HepG2 (cell line): ENCODE measurements around the gene SSBP1. TPM values are rescaled to one million over a fixed set of nuclear protein-coding genes. Genes with fewer than 3 reads are reported as not detected.

Experiments
- ATAC-seq: fragments of 200-7000 bp; cut with Tn5 transposase; 3 replicates; pipeline ENCODE4 v1.9.1; 2020; ENCODE audit warnings: mild to moderate bottlenecking, moderate library complexity
- BruUV-seq: library from RNA; stranded (reverse); fragments of 400-500 nt; replicated peaks from 2 replicates; lab custom pipeline; 2021; lab: Mats Ljungman, UMichigan
- CTCF ChIA-PET: fragments of 300-600 bp; formaldehyde crosslinking; extraction: SDS; loops from one replicate; lab custom pipeline; 2021; ENCODE audit warnings: low total read pairs, inconsistent platforms, low intra/inter-chr PET ratio; lab: Yijun Ruan, JAX
- POLR2A ChIA-PET: fragments of 350-600 bp; sonication (Branson Sonifier 250); formaldehyde crosslinking; loops from one replicate; lab custom pipeline; 2020; ENCODE audit warnings: antibody characterized with exemption, inconsistent platforms; lab: Yijun Ruan, JAX
- DNase-seq: peaks from one replicate; pipeline ENCODE4 v3.0.0-alpha.2; 2015; ENCODE audit warnings: low spot score
- FAIRE-seq: peaks from 3 replicates; lab custom pipeline; 2011; peaks lifted over from hg19 to GRCh38; lab: Jason Lieb, UNC
- H2AFZ ChIP-seq: one replicate; pipeline ENCODE4 v1.6.1; 2011; ENCODE audit warnings: low read length, inconsistent platforms
- H3K27ac ChIP-seq: fragments of 300-600 bp; 3 replicates; pipeline ENCODE4 v1.8.0; 2011; ENCODE audit warnings: mixed run types, mild to moderate bottlenecking, mixed read lengths, low read length, inconsistent platforms; ENCODE audit not compliant: insufficient read depth; ENCODE audit errors: extremely low read length
- H3K27me3 ChIP-seq, 2 experiments: fragments of 200-600 bp in 1 of 2; 2 replicates in 1 of 2; 3 replicates in 1 of 2; pipeline versions ENCODE4 v1.6.0 to v1.8.0; 2011; ENCODE audit warnings: low read length in 2 of 2, mild to moderate bottlenecking in 2 of 2, moderate library complexity in 2 of 2, inconsistent platforms in 1 of 2; ENCODE audit not compliant: insufficient read depth in 2 of 2, control insufficient read depth in 1 of 2
- H3K36me3 ChIP-seq, 2 experiments: fragments of 200-600 bp in 1 of 2; replicated peaks in 1 of 2; 2 replicates in 1 of 2; 3 replicates in 1 of 2; pipeline versions ENCODE4 v1.5.1 to v1.8.0; 2011; ENCODE audit warnings: low read length in 2 of 2, inconsistent platforms in 1 of 2; ENCODE audit not compliant: insufficient read depth in 2 of 2, control insufficient read depth in 1 of 2
- H3K4me1 ChIP-seq: 2 replicates; pipeline ENCODE4 v1.5.1; 2012; ENCODE audit warnings: low read length, inconsistent platforms; ENCODE audit not compliant: insufficient read depth
- H3K4me2 ChIP-seq: 2 replicates; pipeline ENCODE4 v1.6.0; 2011; ENCODE audit warnings: low read depth, low read length, inconsistent platforms
- H3K4me3 ChIP-seq, 3 experiments: fragments of 200-600 bp in 1 of 3; sonication (generic), shearing (Covaris generic) in 1 of 3; replicated peaks in 1 of 3; 2 replicates each; pipeline ENCODE4 v1.5.1; 2011 to 2016; ENCODE audit warnings: low read length in 3 of 3, inconsistent platforms in 2 of 3, low read depth in 2 of 3, mild to moderate bottlenecking in 2 of 3, control low read depth in 1 of 3, mixed read lengths in 1 of 3; ENCODE audit not compliant: insufficient read depth in 1 of 3
- H3K79me2 ChIP-seq: one replicate; pipeline ENCODE4 v1.6.1; 2011; ENCODE audit warnings: low read length, inconsistent platforms; ENCODE audit not compliant: insufficient read depth
- H3K9ac ChIP-seq: 2 replicates; pipeline ENCODE4 v1.6.0; 2011; ENCODE audit warnings: mild to moderate bottlenecking, low read depth, low read length, inconsistent platforms; ENCODE audit not compliant: insufficient read depth
- H3K9me3 ChIP-seq: 2 replicates; pipeline ENCODE4 v1.5.1; 2012; ENCODE audit warnings: mild to moderate bottlenecking, low read length
- H4K20me1 ChIP-seq: 2 replicates; pipeline ENCODE4 v1.6.0; 2011; ENCODE audit warnings: inconsistent platforms, mild to moderate bottlenecking, low read length, moderate library complexity; ENCODE audit not compliant: insufficient read depth
- ELF1 ChIP-seq: sonication (generic); formaldehyde crosslinking; IDR thresholded peaks from 2 replicates; pipeline ENCODE4 v1.4.0; 2020; ENCODE audit warnings: missing genetic modification reagents
- SRSF9 ChIP-seq: fragments of 200-400 bp; formaldehyde crosslinking; IDR thresholded peaks from 2 replicates; pipeline ENCODE4 v1.6.1; 2018; ENCODE audit warnings: borderline replicate concordance, mild to moderate bottlenecking, low read depth, low read length; ENCODE audit not compliant: insufficient read depth, poor library complexity, severe bottlenecking
- ZNF674 ChIP-seq: sonication (generic); formaldehyde crosslinking; IDR thresholded peaks from 2 replicates; pipeline ENCODE4 v1.5.0; 2020; ENCODE audit warnings: low read depth, mild to moderate bottlenecking, missing genetic modification reagents
- WGBS: methylation state at CpG from one replicate; pipeline ENCODE4 v1.1.6; 2017; ENCODE audit warnings: low lambda C conversion rate; 5-methylcytosine and 5-hydroxymethylcytosine counted together
- in situ Hi-C: cut with HindIII; loops from 2 replicates; pipeline ENCODE4 v1.10.0; 2017; ENCODE audit warnings: low pct_unique_long_range_greater_than_20kb; ENCODE audit not compliant: extremely low pct_ligation_motif_present
- intact Hi-C: fragments of 100-400 bp; cut with micrococcal nuclease; formaldehyde crosslinking; loops from one replicate; pipeline ENCODE4 v1.10.0; 2022; ENCODE audit not compliant: unreplicated experiment
- polyA plus RNA-seq, 8 experiments: library from polyadenylated mRNA; depleted of rRNA in 3 of 8; stranded (reverse) in 7 of 8; unstranded in 1 of 8; fragments of >200 nt; fragmentation: Illumina TruSeq in 4 of 8; extraction: Trizol in 4 of 8; gene quantifications; 2 replicates each; pipeline versions ENCODE4 v1.2.1 to v1.2.3, GENCODE V29; 2011 to 2016; ENCODE audit warnings: low read depth in 4 of 8, missing spikeins in 1 of 8, mixed read lengths in 1 of 8; ENCODE audit not compliant: insufficient read depth in 1 of 8
- total RNA-seq, 5 experiments: library from RNA; depleted of rRNA; stranded (reverse); fragments of >200 nt; fragmentation: Illumina TruSeq; extraction: Trizol; gene quantifications; 2 replicates each; pipeline ENCODE4 v1.2.3, GENCODE V29; 2016; ENCODE audit warnings: low read depth in 1 of 5
- TF ChIP-seq, protein P1 (sequence below): sonication (generic); formaldehyde crosslinking; IDR thresholded peaks from 2 replicates; pipeline ENCODE4 v1.5.0; 2020; ENCODE audit warnings: mild to moderate bottlenecking, missing genetic modification reagents, borderline replicate concordance
- TF ChIP-seq, protein P2 (sequence below): sonication (generic); formaldehyde crosslinking; IDR thresholded peaks from 2 replicates; pipeline ENCODE4 v1.4.0; 2020; ENCODE audit warnings: mild to moderate bottlenecking, missing genetic modification reagents
- TF ChIP-seq, protein P3 (sequence below): IDR thresholded peaks from 2 replicates; pipeline ENCODE4 v1.6.1; 2018; ENCODE audit warnings: missing genetic modification reagents, mild to moderate bottlenecking, missing compliant biosample characterization
- TF ChIP-seq, protein P4 (sequence below): sonication (generic); formaldehyde crosslinking; IDR thresholded peaks from 2 replicates; pipeline ENCODE4 v1.5.1; 2020; ENCODE audit warnings: missing genetic modification reagents, mild to moderate bottlenecking, borderline replicate concordance

The SSBP1 gene
- total and polyA plus RNA-seq, 2 of the 13 experiments (the other 11 are each of a cell fraction or from before 2014, with no cell fraction given): 64.4 to 254 TPM

DNA sequence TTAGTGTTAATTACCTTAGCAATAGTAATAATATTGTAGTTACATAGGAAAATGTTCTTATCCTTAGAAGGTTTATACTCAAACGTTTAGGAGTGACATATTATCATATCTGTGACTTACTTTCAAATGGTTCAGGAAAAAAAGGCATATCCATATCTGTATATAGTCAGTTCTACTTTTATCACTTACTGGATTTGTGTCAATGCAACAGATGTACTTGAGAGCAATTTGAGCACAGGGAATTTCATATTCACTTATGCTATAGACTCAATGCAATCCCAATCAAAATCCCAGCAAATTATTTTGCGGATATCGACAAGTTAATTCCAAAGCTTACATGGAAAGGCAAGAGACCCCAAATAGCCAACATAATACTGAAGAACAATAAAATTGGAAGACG is 46.2 kb upstream of the SSBP1 start:
- Histone ChIP-seq H3K36me3 (no peaks in the 10 kb centered on the region), H2AFZ (no peak overlapping the region), H3K4me2 (no peak overlapping the region)
- CTCF ChIA-PET: no interaction called here
- 90% methylated on average over 4 of the region's 4 CpGs for WGBS
- intact Hi-C loops: no loop called here
- TF ChIP-seq ZNF674 (CRISPR knock-in tag) (no peak), SRSF9 (no peak), ELF1 (CRISPR knock-in tag) (no peak)
- TF ChIP-seq, protein P1, sequence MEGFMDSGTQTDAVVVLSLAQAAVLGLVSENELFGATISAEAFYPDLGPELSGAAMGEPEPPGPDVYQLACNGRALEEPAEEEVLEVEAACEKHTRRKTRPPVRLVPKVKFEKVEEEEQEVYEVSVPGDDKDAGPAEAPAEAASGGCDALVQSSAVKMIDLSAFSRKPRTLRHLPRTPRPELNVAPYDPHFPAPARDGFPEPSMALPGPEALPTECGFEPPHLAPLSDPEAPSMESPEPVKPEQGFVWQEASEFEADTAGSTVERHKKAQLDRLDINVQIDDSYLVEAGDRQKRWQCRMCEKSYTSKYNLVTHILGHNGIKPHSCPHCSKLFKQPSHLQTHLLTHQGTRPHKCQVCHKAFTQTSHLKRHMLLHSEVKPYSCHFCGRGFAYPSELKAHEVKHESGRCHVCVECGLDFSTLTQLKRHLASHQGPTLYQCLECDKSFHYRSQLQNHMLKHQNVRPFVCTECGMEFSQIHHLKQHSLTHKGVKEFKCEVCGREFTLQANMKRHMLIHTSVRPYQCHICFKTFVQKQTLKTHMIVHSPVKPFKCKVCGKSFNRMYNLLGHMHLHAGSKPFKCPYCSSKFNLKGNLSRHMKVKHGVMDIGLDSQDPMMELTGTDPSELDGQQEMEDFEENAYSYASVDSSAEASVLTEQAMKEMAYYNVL: no peak
- TF ChIP-seq, protein P2, sequence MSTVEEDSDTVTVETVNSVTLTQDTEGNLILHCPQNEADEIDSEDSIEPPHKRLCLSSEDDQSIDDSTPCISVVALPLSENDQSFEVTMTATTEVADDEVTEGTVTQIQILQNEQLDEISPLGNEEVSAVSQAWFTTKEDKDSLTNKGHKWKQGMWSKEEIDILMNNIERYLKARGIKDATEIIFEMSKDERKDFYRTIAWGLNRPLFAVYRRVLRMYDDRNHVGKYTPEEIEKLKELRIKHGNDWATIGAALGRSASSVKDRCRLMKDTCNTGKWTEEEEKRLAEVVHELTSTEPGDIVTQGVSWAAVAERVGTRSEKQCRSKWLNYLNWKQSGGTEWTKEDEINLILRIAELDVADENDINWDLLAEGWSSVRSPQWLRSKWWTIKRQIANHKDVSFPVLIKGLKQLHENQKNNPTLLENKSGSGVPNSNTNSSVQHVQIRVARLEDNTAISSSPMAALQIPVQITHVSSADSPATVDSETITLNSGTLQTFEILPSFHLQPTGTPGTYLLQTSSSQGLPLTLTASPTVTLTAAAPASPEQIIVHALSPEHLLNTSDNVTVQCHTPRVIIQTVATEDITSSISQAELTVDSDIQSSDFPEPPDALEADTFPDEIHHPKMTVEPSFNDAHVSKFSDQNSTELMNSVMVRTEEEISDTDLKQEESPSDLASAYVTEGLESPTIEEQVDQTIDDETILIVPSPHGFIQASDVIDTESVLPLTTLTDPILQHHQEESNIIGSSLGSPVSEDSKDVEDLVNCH (CRISPR knock-in tag): no peak
- TF ChIP-seq, protein P3, sequence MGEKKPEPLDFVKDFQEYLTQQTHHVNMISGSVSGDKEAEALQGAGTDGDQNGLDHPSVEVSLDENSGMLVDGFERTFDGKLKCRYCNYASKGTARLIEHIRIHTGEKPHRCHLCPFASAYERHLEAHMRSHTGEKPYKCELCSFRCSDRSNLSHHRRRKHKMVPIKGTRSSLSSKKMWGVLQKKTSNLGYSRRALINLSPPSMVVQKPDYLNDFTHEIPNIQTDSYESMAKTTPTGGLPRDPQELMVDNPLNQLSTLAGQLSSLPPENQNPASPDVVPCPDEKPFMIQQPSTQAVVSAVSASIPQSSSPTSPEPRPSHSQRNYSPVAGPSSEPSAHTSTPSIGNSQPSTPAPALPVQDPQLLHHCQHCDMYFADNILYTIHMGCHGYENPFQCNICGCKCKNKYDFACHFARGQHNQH: no peak
- TF ChIP-seq, protein P4, sequence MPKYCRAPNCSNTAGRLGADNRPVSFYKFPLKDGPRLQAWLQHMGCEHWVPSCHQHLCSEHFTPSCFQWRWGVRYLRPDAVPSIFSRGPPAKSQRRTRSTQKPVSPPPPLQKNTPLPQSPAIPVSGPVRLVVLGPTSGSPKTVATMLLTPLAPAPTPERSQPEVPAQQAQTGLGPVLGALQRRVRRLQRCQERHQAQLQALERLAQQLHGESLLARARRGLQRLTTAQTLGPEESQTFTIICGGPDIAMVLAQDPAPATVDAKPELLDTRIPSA (CRISPR knock-in tag): no peak
- TF ChIP-seq, all 625 proteins: peak for 0
- no peaks in the 10 kb centered on the region for H3K27me3 ChIP-seq
- no peak for FAIRE-seq
- POLR2A ChIA-PET: no interaction called here
- no peak overlapping the region for H3K27ac ChIP-seq
- no peak for ATAC-seq
- 0 out of 2 replicates have a peak, but pooled peaks cover 6% of the 10 kb centered on the region for H4K20me1 ChIP-seq
- in situ Hi-C loops: no loop called here
- H3K9me3 ChIP-seq: no peaks in the 10 kb centered on the region
- no peaks in the 10 kb centered on the region for H3K79me2 ChIP-seq
- DNase-seq: no peak
- no TSS peak for BruUV-seq
- peaks cover 49% of the 10 kb centered on the region for H3K4me1 ChIP-seq
- no peak overlapping the region for H3K9ac ChIP-seq
- H3K4me3 ChIP-seq: no peak overlapping the region
